ENCODE data around the gene HCCS.
"Not testable (repeated sequence)": the region's sequence is repeated elsewhere in the genome, so short reads cannot be mapped to it uniquely, and the experiment has no call there.

HCCS gene

DNA sequence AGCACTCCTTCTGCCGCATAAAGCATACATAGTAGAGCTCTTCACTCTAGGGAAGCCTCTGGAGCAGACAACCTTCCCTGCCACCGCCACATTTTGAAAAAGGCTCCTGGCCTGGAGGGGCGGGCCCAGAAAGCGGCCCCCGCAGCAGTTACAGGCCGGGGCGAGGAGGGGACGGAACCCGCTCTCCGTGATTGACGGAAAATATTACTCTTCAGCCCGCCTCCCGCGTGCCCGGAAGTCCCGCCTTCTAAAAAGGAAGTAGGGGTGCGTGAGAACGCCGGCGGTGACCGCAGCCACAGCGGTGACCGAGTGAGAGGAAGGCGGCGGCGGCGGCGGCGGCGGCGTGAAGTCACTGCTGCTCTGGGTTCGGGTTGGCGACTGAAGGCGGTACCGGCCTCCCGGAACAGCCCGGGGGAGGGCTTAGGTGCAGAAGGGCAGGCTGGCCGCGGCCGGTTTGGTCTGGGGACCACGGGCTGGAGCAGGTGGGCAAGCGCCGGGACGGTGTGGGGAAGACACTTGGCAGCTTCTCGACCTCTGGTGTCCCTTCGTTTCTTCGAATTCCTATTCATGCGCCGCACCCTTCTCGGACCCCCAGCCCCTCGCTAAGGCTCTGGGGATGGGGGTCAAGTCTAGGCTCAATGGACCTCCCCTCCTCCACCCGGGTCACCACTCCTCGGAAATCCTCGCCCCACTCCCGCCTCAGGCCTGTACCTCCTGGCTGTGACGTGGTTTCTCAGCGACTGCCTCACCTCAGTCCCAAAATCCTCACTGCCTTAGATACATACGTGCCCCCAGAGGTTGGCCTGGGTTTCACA is at the start of gene HCCS:
Gene HCCS, plus strand, starts transcription at position 296 of the 815 bp plus-strand sequence. CDS start 729 bp downstream, outside the sequence.
- DNase-seq = peak; percentile 33

DNA sequence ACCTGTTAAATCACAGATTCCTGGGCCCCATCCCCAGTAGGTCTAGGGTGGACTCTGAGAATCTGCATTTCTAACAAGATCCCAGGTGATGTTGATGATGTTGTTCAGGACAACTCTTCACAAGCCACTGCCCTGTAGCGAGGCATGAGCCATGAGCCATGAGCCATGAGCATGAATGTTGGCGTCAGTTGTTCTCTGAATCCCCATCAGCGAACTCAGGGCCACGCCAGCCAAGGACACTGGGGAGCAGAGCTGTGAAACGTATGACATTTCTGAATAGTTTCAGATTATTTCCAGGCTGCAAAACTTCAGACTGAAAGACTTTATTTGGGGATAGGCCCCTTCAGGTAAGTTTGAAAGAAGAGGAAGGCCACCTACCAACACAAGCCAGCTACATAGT is 46.9 kb upstream of the HCCS start:
- DNase-seq = no peak

DNA sequence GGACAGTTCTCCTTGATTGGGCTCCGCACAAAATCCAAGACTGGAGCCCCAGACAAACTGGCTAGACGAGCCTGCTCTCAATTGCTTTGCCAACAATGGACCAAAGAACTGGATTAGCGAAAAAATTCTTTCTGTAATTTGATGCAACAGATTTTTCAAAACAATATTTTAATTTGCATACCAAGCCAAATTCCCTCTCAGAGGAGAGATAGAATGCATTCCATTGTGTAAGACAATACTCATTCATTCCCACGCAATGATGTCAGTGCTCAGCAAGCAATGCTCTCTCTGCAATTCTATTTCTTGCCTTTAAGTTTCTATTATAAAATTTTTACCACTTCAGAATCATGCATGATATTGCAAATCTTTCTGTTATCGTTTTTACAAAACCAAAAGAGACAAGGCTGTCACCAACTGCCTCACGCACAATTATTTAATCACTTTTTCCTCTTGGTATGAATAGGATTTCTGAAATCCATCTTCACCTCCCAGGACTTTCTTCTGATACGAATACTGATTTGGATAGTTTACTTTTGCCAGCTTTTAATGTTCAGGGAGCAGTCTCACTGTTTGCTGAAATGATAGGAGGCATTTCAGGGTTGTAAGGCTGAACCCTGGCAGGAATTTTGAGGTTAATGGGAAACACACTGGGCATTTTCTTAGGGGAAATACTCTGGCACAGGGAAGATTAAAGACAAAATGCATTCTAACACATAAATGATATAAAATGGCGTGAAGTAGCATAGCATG is 46.1 kb upstream of the HCCS start:
- DNase-seq = peak; percentile 34

DNA sequence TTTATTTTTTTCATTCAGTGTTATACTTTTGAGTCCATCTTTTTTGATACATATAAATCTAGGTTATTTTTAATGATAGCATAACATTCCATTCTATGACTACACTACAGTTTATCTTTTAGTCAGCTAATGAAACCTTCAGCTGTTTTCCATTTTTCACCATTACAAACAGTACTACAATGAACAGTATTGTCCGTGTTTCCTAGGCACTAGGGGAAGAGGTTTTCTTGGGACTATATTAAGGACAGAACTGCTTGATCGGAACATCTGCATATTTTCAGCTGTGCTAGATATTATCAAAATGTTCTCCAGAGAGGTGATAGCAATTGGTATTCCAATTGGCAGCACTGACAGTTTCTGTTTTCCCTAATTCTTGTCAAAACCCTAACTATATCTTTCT is 44.3 kb upstream of the HCCS start:
- no peak for DNase-seq

DNA sequence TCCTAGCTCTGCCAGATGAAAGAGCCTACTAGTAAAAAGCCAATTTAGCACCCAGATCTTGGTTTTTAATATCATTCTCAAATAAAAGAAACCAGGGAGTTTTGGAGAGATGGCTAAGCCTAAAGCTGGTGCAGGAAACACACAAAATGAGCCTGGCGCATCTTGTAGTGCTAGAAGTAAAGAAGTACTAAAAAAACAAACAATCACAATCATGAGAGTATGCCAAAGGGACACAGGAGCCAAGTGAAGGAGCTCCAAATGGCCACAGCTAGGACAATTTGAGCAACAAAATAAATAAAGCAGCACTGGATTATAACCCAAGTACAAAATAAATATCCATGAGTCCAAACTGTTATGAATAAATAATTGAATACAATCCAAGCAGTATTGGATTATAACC is 37.8 kb upstream of the HCCS start:
- DNase-seq = no peak

DNA sequence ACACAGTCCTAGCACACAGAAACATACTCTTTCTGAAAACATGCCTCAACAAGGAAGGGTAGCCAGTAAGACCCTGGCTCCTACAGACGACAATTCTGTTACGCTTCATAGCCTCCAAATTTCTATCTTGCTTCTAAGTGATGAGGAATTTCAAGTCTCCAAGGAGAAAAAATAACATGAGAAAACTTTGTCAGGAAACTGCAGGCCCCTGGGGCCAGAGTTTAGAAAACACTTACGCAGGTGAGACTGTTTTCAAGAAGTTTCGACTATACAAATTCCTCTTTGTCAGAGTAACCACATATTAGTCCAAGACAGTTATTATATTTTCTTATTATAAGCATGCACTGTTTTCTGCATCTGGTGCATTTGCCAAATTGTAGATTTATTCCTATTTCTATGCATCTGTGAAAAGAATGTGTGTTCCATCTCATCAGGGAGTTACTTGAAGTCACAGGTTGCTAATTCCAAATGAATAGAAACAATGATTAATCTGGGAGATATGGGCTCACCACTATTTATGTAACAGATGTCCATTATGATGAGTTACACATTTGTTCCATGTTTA is 30.3 kb upstream of the HCCS start:
- peak; percentile 17 for DNase-seq

DNA sequence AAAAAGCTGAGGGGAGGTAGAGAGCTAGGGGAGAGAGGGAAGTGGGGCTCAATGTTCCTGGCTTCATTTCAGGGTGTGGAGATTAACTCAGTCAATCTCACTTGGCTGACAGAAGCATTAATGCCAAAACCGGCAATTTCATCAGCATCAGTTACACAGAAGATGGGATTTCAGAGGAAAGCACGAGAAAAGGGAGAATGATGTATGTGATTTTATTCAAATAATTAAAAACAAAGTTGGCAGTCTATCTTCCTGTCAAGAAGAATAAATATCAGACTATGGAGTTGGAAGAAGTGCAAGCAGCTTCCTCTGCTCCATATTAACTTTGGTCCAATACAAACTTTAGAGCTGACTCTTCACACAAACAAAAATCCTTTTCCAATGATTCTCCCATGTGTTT is 29.6 kb upstream of the HCCS start:
- no peak for DNase-seq

DNA sequence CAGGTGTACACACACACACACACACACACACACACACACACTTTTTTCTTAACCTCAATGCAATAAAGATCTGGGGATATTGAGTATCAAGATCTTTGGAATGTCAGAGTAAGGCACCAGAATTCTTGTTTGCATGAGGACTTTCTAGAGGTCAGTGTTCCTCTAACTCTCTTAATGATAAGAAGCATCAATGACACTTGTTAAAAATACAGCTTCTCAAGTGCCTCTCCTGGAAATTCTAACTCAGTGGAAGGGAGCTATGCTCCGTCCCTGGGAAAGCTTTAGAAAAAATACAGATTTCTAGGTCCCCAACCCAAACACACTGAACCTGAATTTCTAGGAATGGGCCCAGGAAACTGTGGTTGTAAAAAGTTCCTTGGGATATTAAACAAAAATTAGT is 25.8 kb upstream of the HCCS start:
- no peak for DNase-seq

DNA sequence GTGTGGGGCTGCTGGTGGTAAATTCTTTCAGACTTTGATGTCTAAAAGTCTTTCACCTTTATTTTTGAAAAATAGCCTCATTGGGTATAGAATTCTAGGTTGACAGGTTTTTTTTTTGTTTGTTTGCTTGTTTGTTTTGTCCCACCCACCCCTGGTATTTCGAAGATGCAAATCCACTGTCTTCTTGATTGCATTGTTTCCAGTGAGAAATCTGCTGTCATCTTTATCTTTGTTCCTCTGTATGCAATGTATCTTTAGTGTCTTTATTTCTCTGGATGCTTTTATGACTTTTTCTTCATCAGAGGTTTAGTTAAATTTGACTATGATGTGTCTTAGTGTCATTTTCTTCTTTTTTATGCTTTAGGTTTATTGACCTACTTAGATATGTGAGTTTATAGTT is 21.3 kb upstream of the HCCS start:
- DNase-seq = no peak

DNA sequence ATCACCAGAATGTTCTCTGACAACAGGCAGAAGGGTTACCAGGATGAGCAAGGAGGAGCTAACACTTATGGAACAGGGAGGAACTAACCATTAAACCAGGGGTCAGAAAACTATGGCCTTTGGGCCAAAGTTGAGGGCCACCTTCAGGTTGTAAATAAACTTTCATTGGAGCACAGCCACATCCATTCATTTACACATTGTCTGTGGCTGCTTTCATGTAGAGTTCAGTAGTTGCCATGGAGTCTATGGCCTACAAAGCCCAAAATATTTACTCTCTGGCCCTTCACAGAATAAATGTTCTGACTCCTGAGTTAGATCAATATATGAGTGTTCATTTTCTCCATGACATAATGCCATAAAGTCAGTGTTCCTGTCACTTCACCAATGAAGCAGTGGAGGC is 13.2 kb upstream of the HCCS start:
- DNase-seq = no peak

DNA sequence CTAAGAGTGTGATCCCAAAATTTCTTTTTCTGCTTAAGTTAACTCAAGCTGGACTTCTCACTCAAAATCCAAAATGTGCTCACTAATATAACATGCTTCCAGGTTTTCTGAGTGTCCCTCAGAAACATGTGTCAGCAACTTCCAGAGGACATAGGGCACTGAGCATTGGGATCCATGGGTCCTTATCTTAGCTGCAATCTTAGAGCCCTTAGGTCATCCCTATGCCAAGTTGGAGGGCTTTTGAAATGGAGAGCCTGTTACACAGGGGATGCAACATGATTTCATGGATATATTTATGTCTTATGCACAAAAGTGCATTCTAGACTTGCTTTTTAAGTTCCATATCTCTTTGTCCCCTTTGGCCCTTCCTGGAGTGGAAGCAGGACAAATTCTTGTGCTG is 11.7 kb upstream of the HCCS start:
- no peak for DNase-seq

DNA sequence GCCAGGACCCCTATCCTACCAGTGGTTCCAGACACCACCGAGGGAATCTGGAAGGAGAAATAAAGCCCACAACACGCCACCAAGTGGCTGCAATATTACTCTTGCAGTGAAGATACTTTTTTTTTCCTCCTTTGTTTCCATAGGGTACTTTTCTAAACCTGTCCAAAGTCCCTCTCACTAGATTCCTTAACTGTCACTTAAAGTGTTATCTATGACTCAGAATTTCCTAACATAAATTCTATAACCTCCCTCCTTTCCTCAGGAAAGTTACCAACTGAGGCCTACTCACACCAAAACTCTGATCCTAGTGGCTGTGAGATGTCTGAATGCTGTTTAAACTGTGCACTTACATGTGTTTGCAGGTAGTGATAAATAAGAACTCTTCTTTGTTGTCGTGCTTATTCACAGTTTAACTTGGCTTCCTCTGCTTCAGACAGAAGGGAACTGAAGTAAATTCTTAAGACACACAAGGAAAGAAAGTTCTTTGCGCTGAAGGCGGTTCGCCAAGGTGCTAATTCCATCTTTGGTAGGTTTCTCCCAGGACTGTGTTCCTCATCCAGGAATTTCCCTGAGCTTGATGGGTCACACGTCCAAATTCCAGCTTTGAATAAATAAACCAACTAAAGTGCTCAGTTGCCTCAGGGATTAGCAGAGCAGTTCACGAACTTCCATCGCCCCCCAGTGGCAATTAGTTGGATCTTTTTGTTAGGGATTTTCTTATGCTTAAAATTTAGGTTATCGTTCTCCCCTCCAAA is 10.7 kb upstream of the HCCS start:
- DNase-seq = peak; percentile 55

DNA sequence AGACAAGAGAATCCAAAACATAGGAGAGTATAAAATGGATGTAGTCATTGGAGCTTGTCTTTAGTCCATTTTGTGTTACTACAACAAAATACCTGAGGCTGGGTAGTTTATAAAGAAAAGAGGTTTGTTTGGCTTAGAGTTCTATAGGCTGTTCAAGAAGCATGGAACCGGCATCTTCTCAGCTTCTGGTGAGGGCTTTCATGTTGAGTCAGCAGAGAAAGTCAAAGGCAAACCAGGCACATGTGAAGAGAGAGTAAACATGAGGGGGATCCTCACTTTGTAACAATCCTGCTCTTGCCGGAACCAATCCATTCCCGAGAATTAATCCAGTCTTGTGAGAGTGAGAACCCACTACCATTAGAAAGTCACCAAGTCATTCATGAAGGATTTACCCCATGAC is 8.1 kb upstream of the HCCS start:
- DNase-seq = no peak

DNA sequence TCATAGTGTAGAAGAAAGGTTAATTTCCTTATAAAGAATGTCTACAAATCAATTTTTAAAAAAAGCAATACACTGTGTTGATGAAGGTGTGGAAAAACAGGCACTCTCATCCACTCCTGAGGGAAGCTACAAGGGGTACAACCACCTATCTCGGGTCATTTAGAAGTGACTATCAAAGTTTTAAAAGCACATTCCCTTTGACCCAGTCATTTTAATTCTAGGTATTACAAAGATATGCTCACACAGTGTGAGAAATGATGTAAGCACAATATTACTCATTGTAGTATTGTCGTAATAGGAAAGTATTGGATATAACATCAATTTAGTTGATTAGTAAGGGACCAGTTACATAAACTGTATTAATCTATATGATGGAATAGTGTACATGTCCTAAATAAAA is 7.4 kb upstream of the HCCS start:
- DNase-seq = no peak

DNA sequence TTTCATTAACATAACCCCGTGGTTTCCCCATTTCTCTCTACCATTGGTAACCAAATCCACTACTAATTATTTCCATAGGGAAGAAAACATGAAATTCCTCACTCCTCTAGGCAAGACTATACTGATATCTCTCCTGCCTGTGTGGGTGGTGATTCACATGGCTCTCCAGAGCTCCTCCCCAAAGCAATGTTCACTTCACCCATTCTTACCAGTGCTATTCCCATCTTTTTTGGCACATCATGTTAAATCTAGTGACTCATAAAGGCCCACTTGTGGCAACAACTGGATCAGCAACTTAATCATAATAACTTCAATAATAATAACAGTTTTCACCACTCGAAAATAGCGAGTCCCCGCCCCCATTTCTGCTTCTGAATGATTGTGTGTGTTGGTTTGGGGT is 6.1 kb upstream of the HCCS start:
- no peak for DNase-seq

DNA sequence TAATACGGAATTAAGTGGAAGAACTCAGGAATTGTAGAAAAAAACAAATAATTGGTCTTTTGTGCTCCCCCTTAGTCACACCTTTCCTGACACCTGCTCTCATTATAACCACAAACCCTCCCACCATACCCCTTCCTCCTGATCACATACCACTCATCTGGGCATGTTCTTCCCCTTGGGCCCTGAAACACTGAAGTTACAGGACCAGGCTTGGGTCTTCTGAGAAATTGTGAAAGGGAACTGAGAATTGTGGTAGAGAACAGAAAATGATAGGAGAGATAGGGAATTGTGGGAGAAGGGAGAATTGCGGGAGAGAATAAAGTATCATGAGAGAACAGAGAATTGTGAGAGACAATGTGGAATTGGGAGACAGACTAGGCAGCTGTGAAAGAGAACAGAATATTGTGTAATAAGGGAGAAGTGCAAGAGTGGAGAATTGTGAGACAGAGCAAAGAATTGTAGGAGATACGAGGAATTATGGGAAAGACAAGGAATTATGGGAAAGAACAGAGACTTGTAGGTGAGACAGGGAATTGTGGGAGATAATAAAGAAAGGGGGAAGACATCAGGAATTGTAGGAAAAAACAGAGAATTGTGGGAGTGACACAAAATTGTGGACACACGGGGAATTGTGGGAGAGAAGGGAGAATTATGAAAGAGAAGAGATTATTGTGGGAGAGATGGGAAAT is 2.7 kb upstream of the HCCS start:
- no peak for DNase-seq

DNA sequence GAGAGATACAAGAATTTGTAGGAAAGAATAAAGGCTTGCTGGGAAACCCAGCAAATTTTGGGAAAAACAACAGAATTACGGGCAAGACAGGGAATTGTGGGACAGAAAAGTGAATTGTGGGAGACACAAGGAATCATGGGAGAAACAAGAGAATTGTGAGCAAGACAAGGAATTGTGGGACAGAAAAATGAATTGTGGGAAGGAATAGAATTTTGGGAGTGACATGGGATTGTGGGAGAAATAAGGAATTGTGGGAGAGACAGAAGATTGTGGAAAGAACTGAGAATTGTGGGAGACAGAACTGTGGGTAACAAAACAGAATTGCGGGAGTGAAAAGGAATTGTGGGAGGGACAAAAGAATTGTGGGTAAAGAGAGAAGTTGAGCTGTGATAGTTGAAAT is 1.2 kb upstream of the HCCS start:
- no peak for DNase-seq

DNA sequence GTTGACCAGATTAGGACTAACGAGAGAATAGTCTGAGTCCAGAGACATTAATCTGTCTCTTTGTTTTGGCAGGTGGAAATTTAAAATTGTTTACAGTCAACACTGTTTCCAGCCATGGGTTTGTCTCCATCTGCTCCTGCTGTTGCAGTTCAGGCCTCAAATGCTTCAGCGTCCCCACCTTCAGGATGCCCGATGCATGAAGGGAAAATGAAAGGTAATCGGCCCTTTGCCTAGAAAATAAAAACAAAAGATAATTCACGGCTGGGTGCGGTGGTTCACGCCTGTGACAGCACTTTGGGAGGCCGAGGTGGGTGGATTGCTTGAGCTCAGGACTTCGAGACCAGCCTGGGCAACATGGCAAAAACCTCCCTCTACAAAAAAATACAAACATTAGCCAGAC is 815 bp downstream of the HCCS start:
- DNase-seq = no peak

DNA sequence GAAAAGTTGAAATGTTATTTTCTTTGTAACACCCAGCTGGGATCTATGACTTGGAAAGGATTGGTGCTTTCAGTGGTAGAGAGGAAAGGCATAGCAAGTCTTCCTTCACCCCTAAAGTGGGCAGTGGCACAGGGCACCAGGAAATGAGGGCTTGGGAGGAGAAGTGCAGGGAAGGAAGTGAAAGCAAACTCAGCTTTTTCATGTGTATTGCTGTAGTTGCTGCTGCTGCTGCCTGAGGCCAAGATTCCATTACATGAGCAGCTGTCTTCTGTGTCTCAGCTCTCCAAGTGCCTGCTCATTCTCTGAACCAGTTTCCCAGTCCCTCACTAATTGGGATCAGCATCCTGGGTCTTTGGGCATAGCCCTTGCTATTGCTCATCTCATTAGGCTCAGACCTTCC is 2.6 kb downstream of the HCCS start:
- no peak for DNase-seq

DNA sequence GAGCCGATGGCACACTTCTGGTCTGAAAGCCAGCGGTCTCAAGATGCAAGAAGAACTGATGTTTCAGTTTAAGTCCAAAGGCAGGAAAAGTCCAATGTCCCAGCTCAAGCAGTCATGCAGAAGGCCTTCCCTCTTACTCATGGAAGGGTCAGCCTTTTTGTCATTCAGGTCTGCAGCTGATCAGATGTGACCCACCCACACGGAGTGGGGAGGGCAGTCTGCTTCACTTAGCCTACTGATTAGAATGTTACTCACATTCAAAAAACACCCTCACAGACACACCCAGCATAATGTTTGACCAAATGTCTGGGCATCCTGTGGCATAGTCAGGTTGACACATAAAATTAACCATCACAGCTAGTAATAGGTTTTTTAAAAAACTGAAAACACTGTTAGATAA is 6.6 kb downstream of the HCCS start:
- no peak for DNase-seq

DNA sequence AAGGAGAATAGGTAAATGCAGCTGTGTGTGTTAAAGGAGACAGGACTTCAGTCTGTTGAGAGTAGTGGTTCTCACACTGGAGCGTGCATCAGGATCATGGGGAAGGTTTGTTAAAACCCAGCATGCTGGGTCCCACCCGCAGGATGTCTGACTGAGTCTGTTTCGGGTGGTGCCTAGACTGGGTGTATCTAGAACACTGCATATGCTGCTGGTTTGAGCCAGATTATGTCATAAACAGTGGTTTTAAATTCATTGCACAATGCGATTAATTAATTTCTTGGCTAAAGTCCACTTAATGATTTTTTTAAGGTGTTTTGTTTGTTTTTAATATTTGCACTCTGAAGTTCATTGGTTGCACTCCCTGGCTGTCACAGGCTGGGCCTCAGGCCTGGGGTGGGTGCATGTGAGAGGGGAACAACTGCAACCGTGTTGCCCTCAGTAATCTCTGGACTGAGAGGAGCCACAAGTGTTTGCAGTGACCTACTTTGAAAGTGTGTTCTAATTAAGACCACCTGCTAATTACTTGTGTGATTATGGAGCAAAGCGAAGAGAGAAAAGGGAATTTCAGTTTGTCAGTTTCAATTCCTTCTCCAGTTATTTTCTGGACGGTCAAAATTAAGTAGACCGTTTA is 8.3 kb downstream of the HCCS start:
- DNase-seq = no peak

DNA sequence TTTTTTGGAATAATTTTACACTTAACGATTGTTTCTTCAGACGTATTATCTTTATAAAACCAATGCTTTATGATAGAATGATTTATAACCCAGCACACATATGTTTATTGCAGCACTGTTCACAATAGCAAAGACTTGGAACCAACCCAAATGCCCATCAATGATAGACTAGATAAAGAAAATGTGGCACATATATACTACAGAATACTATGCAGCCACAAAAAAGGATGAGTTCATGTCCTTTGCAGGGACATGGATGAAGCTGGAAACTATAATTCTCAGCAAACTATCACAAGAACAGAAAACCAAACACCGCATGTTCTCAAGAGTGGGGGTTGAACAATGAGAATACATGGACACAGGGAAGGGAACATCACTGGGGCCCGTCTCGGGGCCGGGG is 12.0 kb downstream of the HCCS start:
- not testable (repeated sequence) for DNase-seq
